ENCODE results near the gene SIGLEC8.

- no peak for TF ChIP-seq CTCF (IDR thresholded peaks at IDR 0.05)
- TF ChIP-seq POLR2A (IDR thresholded peaks at IDR 0.05) = no peak
- TF ChIP-seq POLR2AphosphoS5 (IDR thresholded peaks at IDR 0.05; ENCODE audit: insufficient read depth in 1 of 2, low read depth in 1 of 2) = no peak
These were observed 49.4 kb upstream of the SIGLEC8 start for GRCh38 chr19:51507640-51508058.
